22Rv1 (cell line): ENCODE results near the gene MYO1D.

ENCODE experiments used
- CTCF ChIP-seq: fragments of 450-650 bp; IDR thresholded peaks from 2 replicates; pipeline ENCODE4 v1.5.1; 2017; ENCODE audit warnings: mild to moderate bottlenecking
- ZFX ChIP-seq: fragments of 450-650 bp; IDR thresholded peaks from 2 replicates; pipeline ENCODE4 v1.6.1; 2017; ENCODE audit warnings: antibody characterized with exemption, borderline replicate concordance

- TF ChIP-seq CTCF (no peak), ZFX (no peak)
Observed at GRCh38 chr17:32780721-32781120, 96.2 kb downstream of the MYO1D start.
